IMR-90 (cell line): ENCODE data around the gene FAAP100. TPM values are rescaled to one million over a fixed set of nuclear protein-coding genes. Genes with fewer than 3 reads are reported as not detected.
A peak's percentile ranks its signal among the peaks of the same experiment; 100 is the strongest.

Experiments used
- ATAC-seq: fragments of 200-7000 bp; cut with Tn5 transposase; 2 replicates; pipeline ENCODE4 v1.9.1; 2020; ENCODE audit warnings: low read depth, mild to moderate bottlenecking, moderate library complexity
- BruUV-seq: library from RNA; stranded (reverse); fragments of 400-500 nt; replicated peaks from 2 replicates; lab custom pipeline; 2021; lab: Mats Ljungman, UMichigan
- CTCF ChIA-PET: fragments of 300-600 bp; formaldehyde crosslinking; extraction: SDS; loops from one replicate; lab custom pipeline; 2021; ENCODE audit warnings: antibody characterized with exemption; lab: Yijun Ruan, JAX
- POLR2A ChIA-PET: fragments of 300-600 bp; sonication (Branson Sonifier 250); formaldehyde crosslinking; loops from one replicate; lab custom pipeline; 2022; ENCODE audit warnings: antibody characterized with exemption; ENCODE audit not compliant: unreplicated experiment; lab: Charles Lee
- DNase-seq: peaks from one replicate; pipeline ENCODE4 v3.0.0; 2013
- H2AFZ ChIP-seq: replicated peaks from 2 replicates; pipeline ENCODE3; 2013; ENCODE audit warnings: low read length, mild to moderate bottlenecking; ENCODE audit not compliant: poor library complexity
- H2AK5ac ChIP-seq: 2 replicates; pipeline ENCODE4 v1.6.1; 2013; ENCODE audit warnings: low read depth, low read length, inconsistent platforms
- H2AK9ac ChIP-seq: replicated peaks from 2 replicates; pipeline ENCODE3; 2013; ENCODE audit warnings: mild to moderate bottlenecking, low read depth, low read length, moderate library complexity; ENCODE audit not compliant: poor library complexity
- H2BK120ac ChIP-seq: 2 replicates; pipeline ENCODE4 v1.6.1; 2013; ENCODE audit warnings: low read depth, low read length, inconsistent platforms
- H2BK15ac ChIP-seq: 3 replicates; pipeline ENCODE4 v1.6.1; 2013; ENCODE audit warnings: low read depth, low read length, inconsistent platforms
- H2BK20ac ChIP-seq: 2 replicates; pipeline ENCODE4 v1.6.1; 2013; ENCODE audit warnings: low read depth, mild to moderate bottlenecking, inconsistent platforms, low read length, moderate library complexity
- H2BK5ac ChIP-seq: 2 replicates; pipeline ENCODE4 v1.6.1; 2013; ENCODE audit warnings: mild to moderate bottlenecking, low read depth, low read length, inconsistent platforms; ENCODE audit not compliant: poor library complexity, severe bottlenecking
- H3K14ac ChIP-seq: replicated peaks from 2 replicates; pipeline ENCODE4 v1.6.1; 2013; ENCODE audit warnings: low read depth, low read length, inconsistent platforms
- H3K18ac ChIP-seq: 2 replicates; pipeline ENCODE4 v1.6.1; 2013; ENCODE audit warnings: low read depth, low read length, control low read depth
- H3K23ac ChIP-seq: 2 replicates; pipeline ENCODE4 v1.6.1; 2013; ENCODE audit warnings: low read depth, low read length, inconsistent platforms
- H3K27ac ChIP-seq: 2 replicates; pipeline ENCODE4 v1.5.1; 2013; ENCODE audit warnings: mild to moderate bottlenecking, control low read depth, low read length; ENCODE audit not compliant: insufficient read depth
- H3K27me3 ChIP-seq: 2 replicates; pipeline ENCODE4 v1.6.1; 2013; ENCODE audit warnings: low read length; ENCODE audit not compliant: control insufficient read depth, insufficient read depth
- H3K36me3 ChIP-seq: 2 replicates; pipeline ENCODE4 v1.6.1; 2013; ENCODE audit warnings: low read length, mixed read lengths; ENCODE audit not compliant: control insufficient read depth, insufficient read depth
- H3K4ac ChIP-seq: 2 replicates; pipeline ENCODE4 v1.6.1; 2013; ENCODE audit warnings: low read depth, low read length, inconsistent platforms
- H3K4me1 ChIP-seq: 2 replicates; pipeline ENCODE4 v1.6.1; 2013; ENCODE audit warnings: low read length, mixed read lengths; ENCODE audit not compliant: control insufficient read depth, insufficient read depth
- H3K4me2 ChIP-seq: 2 replicates; pipeline ENCODE4 v1.6.1; 2013; ENCODE audit warnings: low read depth, mild to moderate bottlenecking, control low read depth, low read length, moderate library complexity
- H3K4me3 ChIP-seq: 2 replicates; pipeline ENCODE4 v1.5.1; 2013; ENCODE audit warnings: low read depth, mild to moderate bottlenecking, control low read depth, low read length, moderate library complexity; ENCODE audit not compliant: insufficient read depth
- H3K56ac ChIP-seq: 2 replicates; pipeline ENCODE4 v1.6.1; 2013; ENCODE audit warnings: low read length, inconsistent platforms; ENCODE audit not compliant: insufficient read depth; ENCODE audit errors: extremely low read depth
- H3K79me1 ChIP-seq, 2 experiments: 2 replicates each; pipeline ENCODE4 v1.6.1; 2013; ENCODE audit warnings: low read length in 2 of 2, inconsistent platforms in 1 of 2, low read depth in 1 of 2
- H3K9ac ChIP-seq: 2 replicates; pipeline ENCODE4 v1.6.1; 2013; ENCODE audit warnings: low read depth, low read length, control low read depth
- H3K9me1 ChIP-seq: 2 replicates; pipeline ENCODE4 v1.6.1; 2013; ENCODE audit warnings: low read length, inconsistent platforms; ENCODE audit not compliant: insufficient read depth
- H3K9me3 ChIP-seq: 2 replicates; pipeline ENCODE4 v1.6.1; 2013; ENCODE audit warnings: low read length; ENCODE audit not compliant: control insufficient read depth, insufficient read depth
- H4K20me1 ChIP-seq: 2 replicates; pipeline ENCODE4 v1.6.1; 2013; ENCODE audit warnings: low read length, inconsistent platforms; ENCODE audit not compliant: insufficient read depth
- H4K5ac ChIP-seq: 2 replicates; pipeline ENCODE4 v1.6.1; 2013; ENCODE audit warnings: mild to moderate bottlenecking, low read depth, low read length, control low read depth
- H4K8ac ChIP-seq, 2 experiments: 2 replicates each; pipeline ENCODE4 v1.6.1; 2013; ENCODE audit warnings: low read depth in 2 of 2, low read length in 2 of 2, control low read depth in 1 of 2, inconsistent platforms in 1 of 2
- H4K91ac ChIP-seq: 2 replicates; pipeline ENCODE4 v1.6.1; 2013; ENCODE audit warnings: low read depth, low read length, inconsistent platforms; ENCODE audit not compliant: insufficient read depth
- FOS ChIP-seq: fragments of 150-350 bp; IDR thresholded peaks from 2 replicates; pipeline ENCODE4 v1.6.1; 2016; ENCODE audit warnings: low read depth, low read length
- MAZ ChIP-seq: IDR thresholded peaks from 2 replicates; pipeline ENCODE4 v1.6.1; 2012; ENCODE audit warnings: low read depth, mild to moderate bottlenecking, low read length, improper control_type of control experiment, moderate library complexity, borderline replicate concordance
- WGBS, 2 experiments: methylation state at CpG; one replicate each; pipeline versions ENCODE4 v1.1.5 to v1.1.7; 2013; ENCODE audit warnings: missing lambda C conversion rate in 2 of 2; ENCODE audit not compliant: insufficient read length in 1 of 2; ENCODE audit errors: extremely low coverage in 2 of 2; 5-methylcytosine and 5-hydroxymethylcytosine counted together
- dilution Hi-C: fragments of 300-500 bp; cut with HindIII; formaldehyde crosslinking; loops from one replicate; pipeline ENCODE4 v1.14.3; 2018; ENCODE audit warnings: low sequenced_read_pairs; ENCODE audit not compliant: unreplicated experiment
- in situ Hi-C: fragments of 300-500 bp; cut with MboI; formaldehyde crosslinking; loops from 3 replicates; pipeline ENCODE4 v1.14.3; 2019; ENCODE audit warnings: low sequenced_read_pairs, inconsistent platforms, mixed read lengths
- intact Hi-C: fragments of 100-400 bp; cut with micrococcal nuclease; formaldehyde crosslinking; loops from 2 replicates; pipeline ENCODE4 v1.10.0; 2022
- polyA plus RNA-seq, 3 experiments: library from polyadenylated mRNA; depleted of rRNA; stranded (reverse); fragments of >200 nt; gene quantifications; 2 replicates each; pipeline ENCODE4 v1.2.3, GENCODE V29; 2012; ENCODE audit warnings: low replicate concordance in 1 of 3
- total RNA-seq: library from RNA; depleted of rRNA; stranded (reverse); fragments of >200 nt; gene quantifications from 2 replicates; pipeline ENCODE4 v1.2.3, GENCODE V29; 2012

The FAAP100 gene
- total and polyA plus RNA-seq, 2 of the 4 experiments (the other 2 are of a cell fraction) = 7.9 to 24.8 TPM

DNA sequence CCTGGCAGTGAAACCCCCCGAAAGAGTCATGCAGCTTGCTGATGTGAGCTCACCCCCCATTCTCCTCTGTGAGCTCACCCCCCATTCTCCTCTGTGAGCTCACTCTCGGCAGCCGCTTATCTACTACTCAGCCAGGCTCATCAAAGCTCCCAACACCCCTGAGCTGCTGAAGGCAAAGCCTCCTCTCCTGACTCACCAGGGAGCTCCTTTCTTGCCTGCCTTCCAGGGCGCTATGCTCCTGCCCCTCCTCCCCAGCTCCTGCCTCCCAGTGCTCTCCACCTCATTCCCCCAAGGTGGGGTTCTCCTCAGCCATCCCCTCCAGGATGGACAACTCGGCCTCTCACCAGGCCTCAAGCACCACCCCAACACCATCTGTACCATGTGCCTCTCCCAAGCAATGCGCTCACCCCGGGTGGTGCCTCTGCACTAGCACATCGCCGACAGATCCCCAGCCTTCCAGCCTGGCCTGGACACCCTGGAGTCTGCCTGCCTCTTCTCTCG is 27.7 kb upstream of the FAAP100 start:
- peaks cover 30 to 85% of the 10 kb centered on the region in 2 experiments for H3K79me1 ChIP-seq
- H2BK15ac ChIP-seq = 0 out of 3 replicates have a peak overlapping the region, but pooled peaks have one; percentile 30
- intact Hi-C loops = no loop called here
- H3K4ac ChIP-seq = peak overlapping the region; percentile 62; the same call in 1 of the 2 replicates
- no peak overlapping the region for H3K56ac ChIP-seq
- H3K23ac ChIP-seq = peak overlapping the region; percentile 32; the same call in 1 of the 2 replicates
- H2BK20ac ChIP-seq = no peak overlapping the region
- H4K20me1 ChIP-seq = peaks cover 75% of the 10 kb centered on the region
- H4K8ac ChIP-seq = no peak overlapping the region; a peak in 1 of 4 replicates
- no peak overlapping the region for H2AFZ ChIP-seq
- POLR2A ChIA-PET = interaction anchor here (0.9 kb wide), 1 partner anchor 13 kb away, joined by 5 read pairs; no protein-coding TSS in a partner anchor
- no peak overlapping the region for H3K18ac ChIP-seq
- H2BK120ac ChIP-seq = 0 out of 2 replicates have a peak overlapping the region, but pooled peaks have one; percentile 29
- no peak overlapping the region for H3K4me3 ChIP-seq
- peak; percentile 4; the same call in 1 of the 2 replicates for TF ChIP-seq FOS
- TF ChIP-seq MAZ = no peak
- BruUV-seq = no TSS peak
- in situ Hi-C loops = no loop called here
- 72% methylated on average over 7 of the region's 10 CpGs; no CpG with 5 or more reads in 1 of the 2 experiments for WGBS, 2 experiments
- H3K27ac ChIP-seq = no peak overlapping the region; the same call in 1 of the 2 replicates
- H3K4me2 ChIP-seq = no peak overlapping the region
- ATAC-seq (peak; percentile 39), DNase-seq (peak; percentile 79)
- H2AK9ac ChIP-seq = peak overlapping the region; percentile 56
- no peaks in the 10 kb centered on the region for H3K27me3 ChIP-seq
- CTCF ChIA-PET = interaction anchor here (0.5 kb wide), 1 partner anchor 18 kb away, joined by 3 read pairs; no protein-coding TSS in a partner anchor
- peaks cover 61% of the 10 kb centered on the region for H3K9me1 ChIP-seq
- H3K14ac ChIP-seq = no peak overlapping the region
- H2BK5ac ChIP-seq = peak overlapping the region; percentile 28
- H3K36me3 ChIP-seq = peaks cover 27% of the 10 kb centered on the region
- dilution Hi-C loops = no loop called here
- H3K4me1 ChIP-seq = peaks cover 42% of the 10 kb centered on the region
- no peak overlapping the region for H4K5ac ChIP-seq
- H3K9ac ChIP-seq = no peak overlapping the region
- peak overlapping the region; percentile 15 for H4K91ac ChIP-seq
- no peaks in the 10 kb centered on the region for H3K9me3 ChIP-seq
- H2AK5ac ChIP-seq = peak overlapping the region; percentile 36; the same call in 1 of the 2 replicates
